ENCODE results near the gene COL13A1. TPM values are rescaled to one million over a fixed set of nuclear protein-coding genes. Genes with fewer than 3 reads are reported as not detected.

Gene COL13A1
- total and polyA plus RNA-seq, 4 donors = 3.5 to 32.8 (median 11.5) TPM

- intact Hi-C loops (cut with DNase I) = no loop called here
- Histone ChIP-seq H3K9me3 (ENCODE audit: control insufficient read depth, low read length) (no peaks in the 10 kb centered on the region), H3K27me3 (ENCODE audit: control insufficient read depth in 1 of 2, insufficient read depth in 2 of 2, low read length in 1 of 2) (no peaks in the 10 kb centered on the region), H3K36me3 (ENCODE audit: control insufficient read depth in 1 of 2, insufficient read depth in 2 of 2, low read length in 1 of 2) (no peaks in the 10 kb centered on the region), H3K27ac (ENCODE audit: low read depth in 1 of 2, low read length in 2 of 2) (no peak overlapping the region), H3K4me3 (ENCODE audit: low read length in 2 of 2) (no peak overlapping the region), H3K4me1 (ENCODE audit: control insufficient read depth in 1 of 2, insufficient read depth in 2 of 2, low read length in 2 of 2) (no peaks in the 10 kb centered on the region)
- 92 to 94% methylated on average over 3 of the region's 3 CpGs for WGBS, 2 donors
- ATAC-seq (ENCODE audit: low FRiP score) (no peak), DNase-seq (no peak)
Measured at GRCh38 chr10:69876931-69877330, 75.2 kb downstream of the COL13A1 start.

- 82 to 88% methylated on average over 10 of the region's 10 CpGs for WGBS, 2 donors
- H3K4me3 ChIP-seq (ENCODE audit: low read length in 2 of 2) = no peak overlapping the region
- no peaks in the 10 kb centered on the region for H3K9me3 ChIP-seq (ENCODE audit: control insufficient read depth, low read length)
- DNase-seq (no peak), ATAC-seq (ENCODE audit: low FRiP score) (no peak)
- H3K36me3 ChIP-seq (ENCODE audit: control insufficient read depth in 1 of 2, insufficient read depth in 2 of 2, low read length in 1 of 2) = no peaks in the 10 kb centered on the region
- H3K27ac ChIP-seq (ENCODE audit: low read depth in 1 of 2, low read length in 2 of 2) = no peak overlapping the region
- intact Hi-C loops (cut with DNase I) = no loop called here
- H3K27me3 ChIP-seq (ENCODE audit: control insufficient read depth in 1 of 2, insufficient read depth in 2 of 2, low read length in 1 of 2) = no peaks in the 10 kb centered on the region
- H3K4me1 ChIP-seq (ENCODE audit: control insufficient read depth in 1 of 2, insufficient read depth in 2 of 2, low read length in 2 of 2) = no peaks in the 10 kb centered on the region
Measured at GRCh38 chr10:69878038-69878437, 76.3 kb downstream of the COL13A1 start.

DNA sequence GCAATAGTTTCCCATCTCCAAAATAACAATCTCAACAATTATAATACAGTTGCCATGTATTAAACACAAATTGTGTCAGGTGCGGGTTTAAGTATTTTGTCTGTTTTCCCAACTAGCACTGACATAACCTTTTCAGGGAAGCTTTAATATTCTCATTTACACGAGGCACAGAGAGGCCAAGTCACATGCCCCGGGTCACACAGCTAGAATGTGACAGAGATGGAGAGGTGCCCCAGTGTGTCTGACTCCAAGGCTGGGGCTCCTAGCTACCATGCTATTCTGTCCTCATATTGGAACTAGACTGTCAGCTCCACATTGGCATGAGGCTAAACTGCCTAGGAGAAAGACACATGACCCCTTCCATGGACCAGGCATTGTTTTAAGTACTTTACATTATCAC is 77.2 kb downstream of the COL13A1 start:
- WGBS, 2 donors = 93% methylated on average over 3 of the region's 3 CpGs
- H3K9me3 ChIP-seq (ENCODE audit: control insufficient read depth, low read length) = no peaks in the 10 kb centered on the region
- H3K36me3 ChIP-seq (ENCODE audit: control insufficient read depth in 1 of 2, insufficient read depth in 2 of 2, low read length in 1 of 2) = no peaks in the 10 kb centered on the region
- no peak for DNase-seq
- no peak for ATAC-seq (ENCODE audit: low FRiP score)
- H3K27ac ChIP-seq (ENCODE audit: low read depth in 1 of 2, low read length in 2 of 2) = no peak overlapping the region
- no peaks in the 10 kb centered on the region for H3K27me3 ChIP-seq (ENCODE audit: control insufficient read depth in 1 of 2, insufficient read depth in 2 of 2, low read length in 1 of 2)
- no peak overlapping the region for H3K4me3 ChIP-seq (ENCODE audit: low read length in 2 of 2)
- intact Hi-C loops (cut with DNase I) = no loop called here
- H3K4me1 ChIP-seq (ENCODE audit: control insufficient read depth in 1 of 2, insufficient read depth in 2 of 2, low read length in 2 of 2) = no peaks in the 10 kb centered on the region

DNA sequence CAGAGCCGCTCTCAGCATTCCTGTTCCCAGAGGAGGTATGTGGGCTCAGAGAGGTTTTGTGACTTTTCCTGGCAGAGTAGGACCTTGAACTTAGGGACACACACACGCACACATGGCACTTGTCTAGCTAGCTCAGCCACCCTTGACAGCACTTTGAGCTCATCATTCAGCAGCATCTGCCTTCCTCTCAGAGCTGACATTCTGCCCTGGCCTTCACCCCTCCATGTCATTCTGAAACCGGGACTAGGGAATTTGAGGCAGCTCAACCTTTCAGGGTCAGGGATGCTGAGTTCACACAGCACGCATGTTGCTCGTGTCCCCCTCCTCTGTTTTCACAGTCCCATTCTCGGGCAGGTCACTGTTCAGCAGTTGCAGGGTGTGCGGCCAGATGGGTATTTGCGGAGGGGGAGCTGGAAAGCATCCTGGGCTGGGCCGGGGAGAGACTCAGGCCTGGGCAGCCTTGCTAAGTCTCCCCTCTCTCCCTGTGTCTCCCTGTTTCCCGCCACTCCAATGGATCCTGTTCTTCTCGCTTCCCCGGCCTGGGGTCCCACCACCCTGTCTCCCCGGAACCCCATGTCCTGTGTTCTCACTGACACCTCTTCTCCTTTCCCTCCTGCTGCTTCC is 78.0 kb downstream of the COL13A1 start:
- Histone ChIP-seq H3K4me3 (ENCODE audit: low read length in 2 of 2) (no peak overlapping the region), H3K27ac (ENCODE audit: low read depth in 1 of 2, low read length in 2 of 2) (no peak overlapping the region), H3K9me3 (ENCODE audit: control insufficient read depth, low read length) (no peaks in the 10 kb centered on the region), H3K4me1 (ENCODE audit: control insufficient read depth in 1 of 2, insufficient read depth in 2 of 2, low read length in 2 of 2) (no peaks in the 10 kb centered on the region), H3K27me3 (ENCODE audit: control insufficient read depth in 1 of 2, insufficient read depth in 2 of 2, low read length in 1 of 2) (no peaks in the 10 kb centered on the region), H3K36me3 (ENCODE audit: control insufficient read depth in 1 of 2, insufficient read depth in 2 of 2, low read length in 1 of 2) (no peaks in the 10 kb centered on the region)
- intact Hi-C loops (cut with DNase I) = no loop called here
- ATAC-seq (ENCODE audit: low FRiP score) = no peak
- no peak for DNase-seq
- WGBS, 2 donors = 94 to 95% methylated on average over 13 of the region's 13 CpGs

- no peak for DNase-seq
- peak; percentile 20 for ATAC-seq (ENCODE audit: low FRiP score)
- Histone ChIP-seq H3K9me3 (ENCODE audit: control insufficient read depth, low read length) (no peaks in the 10 kb centered on the region), H3K27ac (ENCODE audit: low read depth in 1 of 2, low read length in 2 of 2) (no peak overlapping the region), H3K4me1 (ENCODE audit: control insufficient read depth in 1 of 2, insufficient read depth in 2 of 2, low read length in 2 of 2) (no peaks in the 10 kb centered on the region), H3K36me3 (ENCODE audit: control insufficient read depth in 1 of 2, insufficient read depth in 2 of 2, low read length in 1 of 2) (no peaks in the 10 kb centered on the region), H3K4me3 (ENCODE audit: low read length in 2 of 2) (no peak overlapping the region), H3K27me3 (ENCODE audit: control insufficient read depth in 1 of 2, insufficient read depth in 2 of 2, low read length in 1 of 2) (no peaks in the 10 kb centered on the region)
- 20 to 21% methylated on average over 27 of the region's 27 CpGs for WGBS, 2 donors
- intact Hi-C loops (cut with DNase I) = no loop called here
Measured at GRCh38 chr10:69880301-69881081, 78.8 kb downstream of the COL13A1 start.

- no peak overlapping the region for H3K27ac ChIP-seq (ENCODE audit: low read depth in 1 of 2, low read length in 2 of 2)
- intact Hi-C loops (cut with DNase I) = no loop called here
- no peaks in the 10 kb centered on the region for H3K27me3 ChIP-seq (ENCODE audit: control insufficient read depth in 1 of 2, insufficient read depth in 2 of 2, low read length in 1 of 2)
- 86 to 89% methylated on average over 12 of the region's 12 CpGs for WGBS, 2 donors
- ATAC-seq (ENCODE audit: low FRiP score) = no peak
- H3K36me3 ChIP-seq (ENCODE audit: control insufficient read depth in 1 of 2, insufficient read depth in 2 of 2, low read length in 1 of 2) = no peaks in the 10 kb centered on the region
- no peak overlapping the region for H3K4me3 ChIP-seq (ENCODE audit: low read length in 2 of 2)
- H3K4me1 ChIP-seq (ENCODE audit: control insufficient read depth in 1 of 2, insufficient read depth in 2 of 2, low read length in 2 of 2) = no peaks in the 10 kb centered on the region
- H3K9me3 ChIP-seq (ENCODE audit: control insufficient read depth, low read length) = no peaks in the 10 kb centered on the region
- no peak for DNase-seq
Measured at GRCh38 chr10:69881202-69881601, 79.5 kb downstream of the COL13A1 start.

DNA sequence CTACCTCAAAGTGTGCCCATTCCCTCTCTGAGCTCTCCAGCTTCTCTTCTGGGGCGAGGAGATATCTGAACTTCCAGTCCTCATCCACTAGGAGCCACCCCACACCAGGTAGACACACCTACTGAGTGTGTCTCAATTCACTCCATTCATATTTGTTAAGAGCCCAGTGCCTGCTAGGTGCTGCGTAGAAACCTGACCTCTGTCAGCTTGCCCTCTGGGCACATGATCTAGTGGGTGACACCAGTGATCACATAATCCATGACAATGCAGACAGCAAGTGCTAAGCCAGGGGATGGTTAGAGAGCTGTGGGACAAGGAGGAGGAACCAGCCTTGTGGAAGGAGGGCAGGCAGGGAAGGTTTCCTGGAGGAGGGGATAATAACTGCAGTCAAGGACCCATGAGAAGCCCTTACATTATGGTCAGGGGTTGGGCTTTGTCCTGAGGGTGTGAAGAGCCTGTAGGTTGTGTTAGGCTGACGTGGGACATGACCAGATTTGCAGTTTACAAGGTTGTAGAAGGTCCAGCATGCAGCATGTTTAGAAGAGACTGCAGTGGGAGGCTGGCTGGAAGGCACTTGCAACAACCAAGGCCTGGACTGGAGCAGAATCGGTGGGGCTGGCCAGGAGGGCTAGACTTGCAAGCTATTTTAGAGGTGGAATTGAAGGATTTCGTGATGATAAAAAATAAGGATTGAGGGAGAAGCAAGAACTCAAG is 81.8 kb downstream of the COL13A1 start:
- peaks cover 0 to 2% of the 10 kb centered on the region in 2 donors for H3K36me3 ChIP-seq (ENCODE audit: control insufficient read depth in 1 of 2, insufficient read depth in 2 of 2, low read length in 1 of 2)
- H3K9me3 ChIP-seq (ENCODE audit: control insufficient read depth, low read length) = no peaks in the 10 kb centered on the region
- H3K4me1 ChIP-seq (ENCODE audit: control insufficient read depth in 1 of 2, insufficient read depth in 2 of 2, low read length in 2 of 2) = no peaks in the 10 kb centered on the region
- ATAC-seq (ENCODE audit: low FRiP score) (no peak), DNase-seq (no peak)
- 92 to 96% methylated on average over 5 of the region's 5 CpGs for WGBS, 2 donors
- no peak overlapping the region for H3K4me3 ChIP-seq (ENCODE audit: low read length in 2 of 2)
- H3K27ac ChIP-seq (ENCODE audit: low read depth in 1 of 2, low read length in 2 of 2) = no peak overlapping the region
- intact Hi-C loops (cut with DNase I) = no loop called here
- no peaks in the 10 kb centered on the region for H3K27me3 ChIP-seq (ENCODE audit: control insufficient read depth in 1 of 2, insufficient read depth in 2 of 2, low read length in 1 of 2)

- Histone ChIP-seq H3K27ac (ENCODE audit: low read depth in 1 of 2, low read length in 2 of 2) (no peak overlapping the region), H3K36me3 (ENCODE audit: control insufficient read depth in 1 of 2, insufficient read depth in 2 of 2, low read length in 1 of 2) (peaks cover 0 to 2% of the 10 kb centered on the region in 2 donors), H3K4me1 (ENCODE audit: control insufficient read depth in 1 of 2, insufficient read depth in 2 of 2, low read length in 2 of 2) (no peaks in the 10 kb centered on the region), H3K27me3 (ENCODE audit: control insufficient read depth in 1 of 2, insufficient read depth in 2 of 2, low read length in 1 of 2) (no peaks in the 10 kb centered on the region), H3K9me3 (ENCODE audit: control insufficient read depth, low read length) (no peaks in the 10 kb centered on the region), H3K4me3 (ENCODE audit: low read length in 2 of 2) (no peak overlapping the region)
- 65 to 78% methylated on average over 3 of the region's 3 CpGs for WGBS, 2 donors
- no peak for ATAC-seq (ENCODE audit: low FRiP score)
- no peak for DNase-seq
- intact Hi-C loops (cut with DNase I) = no loop called here
Measured at GRCh38 chr10:69884024-69884367, 82.3 kb downstream of the COL13A1 start.
